Gastroesophageal sphincter (tissue), 3 donors: ENCODE measurements around the gene FAM193A.

Experiments used
- EP300 ChIP-seq: sonication (generic); formaldehyde crosslinking; IDR thresholded peaks from one replicate; pipeline ENCODE4 v1.6.1; 2017; ENCODE audit warnings: antibody characterized with exemption, mild to moderate bottlenecking
- POLR2A ChIP-seq, 2 donors: fragments of 450-650 bp; IDR thresholded peaks; one replicate each; pipeline ENCODE4 v1.6.1; 2017; ENCODE audit warnings: antibody characterized with exemption in 2 of 2, mild to moderate bottlenecking in 2 of 2, moderate library complexity in 1 of 2
- POLR2AphosphoS5 ChIP-seq: sonication (generic); formaldehyde crosslinking; IDR thresholded peaks from one replicate; pipeline ENCODE4 v1.6.1; 2017; ENCODE audit warnings: antibody characterized with exemption
- TF ChIP-seq, protein P1 (sequence below), 4 experiments: fragments of 200-600 bp in 2 of 4; fragments of 450-650 bp in 2 of 4; sonication (generic) in 1 of 4; IDR thresholded peaks; one replicate each; pipeline ENCODE4 v1.5.1; 2017 to 2019; ENCODE audit warnings: antibody characterized with exemption in 4 of 4, mild to moderate bottlenecking in 2 of 4, moderate library complexity in 2 of 4

DNA sequence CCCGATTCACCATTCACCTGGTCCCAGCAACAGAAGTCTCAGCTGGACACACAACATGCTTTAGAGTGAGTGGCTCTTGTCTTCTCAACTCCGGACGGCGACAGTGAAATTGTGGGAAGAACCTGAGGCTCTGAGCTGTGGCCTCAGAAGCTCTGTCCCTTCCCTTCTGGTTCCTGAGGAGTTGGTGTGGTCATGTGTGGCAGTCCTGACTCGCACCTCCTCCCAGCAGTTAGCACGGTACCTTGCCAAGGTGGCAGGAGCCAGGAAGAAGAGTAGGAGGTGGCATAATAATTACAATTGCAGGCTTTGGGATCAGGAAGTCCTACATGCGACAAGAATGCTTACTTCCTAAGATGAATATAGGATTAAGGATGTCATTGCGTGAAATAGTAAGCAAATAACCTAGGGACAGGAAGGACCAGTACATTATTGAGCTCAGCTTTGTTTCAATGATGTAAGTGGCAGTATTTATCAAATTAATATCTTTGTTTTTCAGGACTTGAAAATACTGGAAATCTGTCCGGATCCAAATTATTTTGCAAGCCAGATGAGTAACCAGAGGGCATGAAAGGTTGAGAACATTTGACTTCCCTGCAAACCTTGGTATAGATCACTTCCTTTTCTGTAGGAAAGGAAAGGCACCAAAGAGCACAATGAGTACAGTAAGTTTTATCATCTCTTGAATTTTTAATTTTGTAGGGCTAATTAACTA is 46.5 kb upstream of the FAM193A start:
- TF ChIP-seq, protein P1, sequence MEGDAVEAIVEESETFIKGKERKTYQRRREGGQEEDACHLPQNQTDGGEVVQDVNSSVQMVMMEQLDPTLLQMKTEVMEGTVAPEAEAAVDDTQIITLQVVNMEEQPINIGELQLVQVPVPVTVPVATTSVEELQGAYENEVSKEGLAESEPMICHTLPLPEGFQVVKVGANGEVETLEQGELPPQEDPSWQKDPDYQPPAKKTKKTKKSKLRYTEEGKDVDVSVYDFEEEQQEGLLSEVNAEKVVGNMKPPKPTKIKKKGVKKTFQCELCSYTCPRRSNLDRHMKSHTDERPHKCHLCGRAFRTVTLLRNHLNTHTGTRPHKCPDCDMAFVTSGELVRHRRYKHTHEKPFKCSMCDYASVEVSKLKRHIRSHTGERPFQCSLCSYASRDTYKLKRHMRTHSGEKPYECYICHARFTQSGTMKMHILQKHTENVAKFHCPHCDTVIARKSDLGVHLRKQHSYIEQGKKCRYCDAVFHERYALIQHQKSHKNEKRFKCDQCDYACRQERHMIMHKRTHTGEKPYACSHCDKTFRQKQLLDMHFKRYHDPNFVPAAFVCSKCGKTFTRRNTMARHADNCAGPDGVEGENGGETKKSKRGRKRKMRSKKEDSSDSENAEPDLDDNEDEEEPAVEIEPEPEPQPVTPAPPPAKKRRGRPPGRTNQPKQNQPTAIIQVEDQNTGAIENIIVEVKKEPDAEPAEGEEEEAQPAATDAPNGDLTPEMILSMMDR (IDR thresholded peaks at IDR 0.05): no peak
- TF ChIP-seq POLR2A (IDR thresholded peaks at IDR 0.05) (no peak), EP300 (no peak), POLR2AphosphoS5 (no peak)
